GM18870 (cell line): ENCODE measurements around the gene RILPL2.
"Not testable (repeated sequence)": the region's sequence is repeated elsewhere in the genome, so short reads cannot be mapped to it uniquely, and the experiment has no call there.

Experiments
- ATAC-seq: cut with Tn5 transposase; IDR thresholded peaks from one replicate; pipeline ENCODE4 v1.9.1; 2021; ENCODE audit warnings: moderate library complexity; ENCODE audit not compliant: unreplicated experiment

Gene RILPL2

GRCh38 chr12:123407269-123407668 is 29.2 kb downstream of the RILPL2 start:
- not testable (repeated sequence) for ATAC-seq

- ATAC-seq: no peak
These were observed 31.9 kb downstream of the RILPL2 start for GRCh38 chr12:123404581-123404980.

- ATAC-seq: no peak
These were observed 34.5 kb downstream of the RILPL2 start for GRCh38 chr12:123401753-123402683.

- no peak for ATAC-seq
These were observed 37.2 kb downstream of the RILPL2 start for GRCh38 chr12:123399255-123399617.

- no peak for ATAC-seq
These were observed 37.8 kb downstream of the RILPL2 start for GRCh38 chr12:123398550-123399254.

- no peak for ATAC-seq
These were observed 38.3 kb downstream of the RILPL2 start for GRCh38 chr12:123398177-123398549.

GRCh38 chr12:123397400-123397799 is 39.1 kb downstream of the RILPL2 start:
- ATAC-seq: no peak

- no peak for ATAC-seq
These were observed 39.5 kb downstream of the RILPL2 start for GRCh38 chr12:123396954-123397353.

- ATAC-seq: no peak
These were observed 39.9 kb downstream of the RILPL2 start for GRCh38 chr12:123396543-123396942.

- ATAC-seq: no peak
These were observed 41.2 kb downstream of the RILPL2 start for GRCh38 chr12:123395236-123395635.

GRCh38 chr12:123393747-123394146 is 42.7 kb downstream of the RILPL2 start:
- no peak for ATAC-seq

GRCh38 chr12:123391546-123392343 is 44.7 kb downstream of the RILPL2 start:
- ATAC-seq: no peak

GRCh38 chr12:123390498-123391426 is 45.7 kb downstream of the RILPL2 start:
- ATAC-seq: no peak

GRCh38 chr12:123389560-123390351 is 46.7 kb downstream of the RILPL2 start:
- ATAC-seq: no peak

- ATAC-seq: no peak
These were observed 47.4 kb downstream of the RILPL2 start for GRCh38 chr12:123388951-123389559.

GRCh38 chr12:123388177-123388950 is 48.1 kb downstream of the RILPL2 start:
- ATAC-seq: no peak

- no peak for ATAC-seq
These were observed 48.8 kb downstream of the RILPL2 start for GRCh38 chr12:123387508-123388176.

GRCh38 chr12:123385536-123385935 is 50.9 kb downstream of the RILPL2 start:
- not testable (repeated sequence) for ATAC-seq
